ENCODE results near the gene WWC1. TPM values are rescaled to one million over a fixed set of nuclear protein-coding genes. Genes with fewer than 3 reads are reported as not detected.

Gene WWC1
- total RNA-seq, 1 donor from 2014 or later = 32.8 TPM

GRCh38 chr5:168313596-168314204 lies 22.3 kb downstream of the WWC1 start:
- TF ChIP-seq CTCF (IDR thresholded peaks at IDR 0.05; ENCODE audit: unreplicated experiment) = no peak
- Mint-ChIP-seq H3K27ac (peak overlapping the region; percentile 98), H3K36me3 (no peaks in the 10 kb centered on the region), H3K27me3 (ENCODE audit: low read depth) (no peaks in the 10 kb centered on the region), H3K4me1 (peaks cover 49% of the 10 kb centered on the region), H3K9me3 (no peaks in the 10 kb centered on the region), H3K4me3 (no peak overlapping the region)
- DNase-seq (ENCODE audit: low spot score in 2 of 2, unreplicated experiment in 2 of 2) = no peak

GRCh38 chr5:168314735-168315411 lies 23.4 kb downstream of the WWC1 start:
- Mint-ChIP-seq H3K27ac (peak overlapping the region; percentile 98), H3K9me3 (no peaks in the 10 kb centered on the region), H3K27me3 (ENCODE audit: low read depth) (no peaks in the 10 kb centered on the region), H3K36me3 (no peaks in the 10 kb centered on the region), H3K4me3 (no peak overlapping the region), H3K4me1 (peaks cover 50% of the 10 kb centered on the region)
- DNase-seq (ENCODE audit: low spot score in 2 of 2, unreplicated experiment in 2 of 2) = no peak
- peak; percentile 23 for TF ChIP-seq CTCF (IDR thresholded peaks at IDR 0.05; ENCODE audit: unreplicated experiment)

GRCh38 chr5:168315416-168316138 lies 24.1 kb downstream of the WWC1 start:
- no peaks in the 10 kb centered on the region for H3K9me3 Mint-ChIP-seq
- H3K27me3 Mint-ChIP-seq (ENCODE audit: low read depth) = no peaks in the 10 kb centered on the region
- H3K27ac Mint-ChIP-seq = peak overlapping the region; percentile 98
- H3K36me3 Mint-ChIP-seq = no peaks in the 10 kb centered on the region
- no peak overlapping the region for H3K4me3 Mint-ChIP-seq
- DNase-seq (ENCODE audit: low spot score in 2 of 2, unreplicated experiment in 2 of 2) = no peak
- H3K4me1 Mint-ChIP-seq = peaks cover 53% of the 10 kb centered on the region
- no peak for TF ChIP-seq CTCF (IDR thresholded peaks at IDR 0.05; ENCODE audit: unreplicated experiment)

- no peak overlapping the region for H3K4me3 Mint-ChIP-seq
- no peaks in the 10 kb centered on the region for H3K36me3 Mint-ChIP-seq
- H3K9me3 Mint-ChIP-seq = no peaks in the 10 kb centered on the region
- DNase-seq (ENCODE audit: low spot score in 2 of 2, unreplicated experiment in 2 of 2) = no peak
- H3K27me3 Mint-ChIP-seq (ENCODE audit: low read depth) = no peaks in the 10 kb centered on the region
- H3K4me1 Mint-ChIP-seq = peaks cover 55% of the 10 kb centered on the region
- TF ChIP-seq CTCF (IDR thresholded peaks at IDR 0.05; ENCODE audit: unreplicated experiment) = no peak
- H3K27ac Mint-ChIP-seq = peak overlapping the region; percentile 98
These were observed 24.7 kb downstream of the WWC1 start for GRCh38 chr5:168316139-168316578.

GRCh38 chr5:168317096-168317520 lies 25.7 kb downstream of the WWC1 start:
- H3K4me3 Mint-ChIP-seq = no peak overlapping the region
- no peak for TF ChIP-seq CTCF (IDR thresholded peaks at IDR 0.05; ENCODE audit: unreplicated experiment)
- no peaks in the 10 kb centered on the region for H3K27me3 Mint-ChIP-seq (ENCODE audit: low read depth)

More at GRCh38 chr5:168317096-168317520, 25.7 kb downstream of the WWC1 start:
- Mint-ChIP-seq H3K9me3 (no peaks in the 10 kb centered on the region), H3K36me3 (no peaks in the 10 kb centered on the region), H3K4me1 (peaks cover 57% of the 10 kb centered on the region), H3K27ac (peak overlapping the region; percentile 98)
- DNase-seq (ENCODE audit: low spot score in 2 of 2, unreplicated experiment in 2 of 2) = no peak

All from mesothelial cell of epicardium (in vitro differentiated cells).